Erythroblast (primary cell): ENCODE data around the gene LETM1.

Experiments
- GATA1 ChIP-seq: IDR thresholded peaks from 2 replicates; pipeline ENCODE4 v1.6.1; 2011; ENCODE audit warnings: low read depth, mild to moderate bottlenecking, control low read depth, low read length, moderate library complexity
- POLR2A ChIP-seq: IDR thresholded peaks from 2 replicates; pipeline ENCODE4 v1.6.1; 2011; ENCODE audit warnings: mild to moderate bottlenecking, low read length

GRCh38 chr4:1856071-1856942, at the start of gene LETM1:
- TF ChIP-seq POLR2A, result peak; percentile 81
- no peak for TF ChIP-seq GATA1
